TTC549 (cell line): ENCODE results near the gene SCEL.
"Not testable (repeated sequence)": the region's sequence is repeated elsewhere in the genome, so short reads cannot be mapped to it uniquely, and the experiment has no call there.

Experiments used
- FAIRE-seq: peaks from 2 replicates; lab custom pipeline; 2012; peaks lifted over from hg19 to GRCh38; lab: Jason Lieb, UNC

Gene SCEL

GRCh38 chr13:77535448-77535847, at the start of gene SCEL:
Gene SCEL (plus strand): TSS chr13:77535706. CDS start chr13:77555876, 20,170 bp downstream.
- no peak for FAIRE-seq

- FAIRE-seq, result no peak
Observed at GRCh38 chr13:77489566-77490337, 45.8 kb upstream of the SCEL start.

GRCh38 chr13:77492982-77493381, 42.5 kb upstream of the SCEL start:
- no peak for FAIRE-seq

- FAIRE-seq, result no peak
Observed at GRCh38 chr13:77494226-77494625, 41.3 kb upstream of the SCEL start.

GRCh38 chr13:77497350-77497749, 38.2 kb upstream of the SCEL start:
- no peak for FAIRE-seq

GRCh38 chr13:77497835-77498234, 37.7 kb upstream of the SCEL start:
- no peak for FAIRE-seq

GRCh38 chr13:77502104-77502720, 33.3 kb upstream of the SCEL start:
- no peak for FAIRE-seq

GRCh38 chr13:77503398-77503797, 32.1 kb upstream of the SCEL start:
- no peak for FAIRE-seq

GRCh38 chr13:77506874-77507273, 28.6 kb upstream of the SCEL start:
- peak; percentile 23 for FAIRE-seq

- FAIRE-seq, result no peak
Observed at GRCh38 chr13:77507931-77508776, 27.4 kb upstream of the SCEL start.

- no peak for FAIRE-seq
Observed at GRCh38 chr13:77508959-77509620, 26.4 kb upstream of the SCEL start.

- FAIRE-seq, result no peak
Observed at GRCh38 chr13:77510156-77510555, 25.4 kb upstream of the SCEL start.

- no peak for FAIRE-seq
Observed at GRCh38 chr13:77511552-77511951, 24.0 kb upstream of the SCEL start.

GRCh38 chr13:77513719-77514335, 21.7 kb upstream of the SCEL start:
- FAIRE-seq, result no peak

- FAIRE-seq, result no peak
Observed at GRCh38 chr13:77514336-77514726, 21.2 kb upstream of the SCEL start.

GRCh38 chr13:77515785-77516184, 19.7 kb upstream of the SCEL start:
- FAIRE-seq, result no peak

GRCh38 chr13:77516342-77516789, 19.1 kb upstream of the SCEL start:
- no peak for FAIRE-seq

GRCh38 chr13:77518266-77518665, 17.2 kb upstream of the SCEL start:
- FAIRE-seq, result no peak

GRCh38 chr13:77519396-77519795, 16.1 kb upstream of the SCEL start:
- not testable (repeated sequence) for FAIRE-seq

GRCh38 chr13:77519808-77520207, 15.7 kb upstream of the SCEL start:
- FAIRE-seq, result no peak

GRCh38 chr13:77521194-77521593, 14.3 kb upstream of the SCEL start:
- no peak for FAIRE-seq
